GM21423 (cell line): ENCODE results near the gene C9orf78.
A peak's percentile ranks its signal among the peaks of the same experiment; 100 is the strongest.
"Not testable (repeated sequence)": the region's sequence is repeated elsewhere in the genome, so short reads cannot be mapped to it uniquely, and the experiment has no call there.

Experiments
- ATAC-seq: cut with Tn5 transposase; IDR thresholded peaks from one replicate; pipeline ENCODE4 v1.9.1; 2021; ENCODE audit warnings: mild to moderate bottlenecking, moderate library complexity; ENCODE audit not compliant: unreplicated experiment

The C9orf78 gene

GRCh38 chr9:129813661-129814060 lies 21.4 kb downstream of the C9orf78 start:
- ATAC-seq: no peak

- ATAC-seq: no peak
Measured at GRCh38 chr9:129812385-129812784, 22.7 kb downstream of the C9orf78 start.

- ATAC-seq: no peak
Measured at GRCh38 chr9:129811967-129812363, 23.1 kb downstream of the C9orf78 start.

- ATAC-seq: no peak
Measured at GRCh38 chr9:129810788-129811187, 24.3 kb downstream of the C9orf78 start.

GRCh38 chr9:129810116-129810515 lies 25.0 kb downstream of the C9orf78 start:
- no peak for ATAC-seq

GRCh38 chr9:129809346-129809745 lies 25.7 kb downstream of the C9orf78 start:
- ATAC-seq: no peak

GRCh38 chr9:129806061-129806460 lies 29.0 kb downstream of the C9orf78 start:
- no peak for ATAC-seq

GRCh38 chr9:129803676-129804060 lies 31.4 kb downstream of the C9orf78 start:
- no peak for ATAC-seq

- peak; percentile 92 for ATAC-seq
Measured at GRCh38 chr9:129802833-129803675, 32.0 kb downstream of the C9orf78 start, which contains the start of gene TOR1B. Gene TOR1B (plus strand): TSS chr9:129803184. CDS start chr9:129803213, 29 bp downstream.

- no peak for ATAC-seq
Measured at GRCh38 chr9:129801504-129801903, 33.6 kb downstream of the C9orf78 start.

- no peak for ATAC-seq
Measured at GRCh38 chr9:129798973-129799372, 36.1 kb downstream of the C9orf78 start.

- not testable (repeated sequence) for ATAC-seq
Measured at GRCh38 chr9:129796029-129796428, 39.0 kb downstream of the C9orf78 start.

GRCh38 chr9:129794549-129794948 lies 40.5 kb downstream of the C9orf78 start:
- no peak for ATAC-seq

GRCh38 chr9:129786481-129786880 lies 48.6 kb downstream of the C9orf78 start:
- ATAC-seq: no peak

GRCh38 chr9:129785866-129786265 lies 49.2 kb downstream of the C9orf78 start:
- ATAC-seq: no peak

GRCh38 chr9:129784970-129785369 lies 50.1 kb downstream of the C9orf78 start:
- ATAC-seq: not testable (repeated sequence)

- no peak for ATAC-seq
Measured at GRCh38 chr9:129783516-129784361, 51.3 kb downstream of the C9orf78 start.

GRCh38 chr9:129781981-129782380 lies 53.1 kb downstream of the C9orf78 start:
- no peak for ATAC-seq

GRCh38 chr9:129781131-129781530 lies 53.9 kb downstream of the C9orf78 start:
- no peak for ATAC-seq

GRCh38 chr9:129779560-129780190 lies 55.4 kb downstream of the C9orf78 start:
- no peak for ATAC-seq

- no peak for ATAC-seq
Measured at GRCh38 chr9:129778469-129778868, 56.6 kb downstream of the C9orf78 start.
